ENCODE data around the gene PTPN20.
"Not testable (repeated sequence)": the region's sequence is repeated elsewhere in the genome, so short reads cannot be mapped to it uniquely, and the experiment has no call there.

PTPN20 gene, protein sequence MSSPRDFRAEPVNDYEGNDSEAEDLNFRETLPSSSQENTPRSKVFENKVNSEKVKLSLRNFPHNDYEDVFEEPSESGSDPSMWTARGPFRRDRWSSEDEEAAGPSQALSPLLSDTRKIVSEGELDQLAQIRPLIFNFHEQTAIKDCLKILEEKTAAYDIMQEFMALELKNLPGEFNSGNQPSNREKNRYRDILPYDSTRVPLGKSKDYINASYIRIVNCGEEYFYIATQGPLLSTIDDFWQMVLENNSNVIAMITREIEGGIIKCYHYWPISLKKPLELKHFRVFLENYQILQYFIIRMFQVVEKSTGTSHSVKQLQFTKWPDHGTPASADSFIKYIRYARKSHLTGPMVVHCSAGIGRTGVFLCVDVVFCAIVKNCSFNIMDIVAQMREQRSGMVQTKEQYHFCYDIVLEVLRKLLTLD

DNA sequence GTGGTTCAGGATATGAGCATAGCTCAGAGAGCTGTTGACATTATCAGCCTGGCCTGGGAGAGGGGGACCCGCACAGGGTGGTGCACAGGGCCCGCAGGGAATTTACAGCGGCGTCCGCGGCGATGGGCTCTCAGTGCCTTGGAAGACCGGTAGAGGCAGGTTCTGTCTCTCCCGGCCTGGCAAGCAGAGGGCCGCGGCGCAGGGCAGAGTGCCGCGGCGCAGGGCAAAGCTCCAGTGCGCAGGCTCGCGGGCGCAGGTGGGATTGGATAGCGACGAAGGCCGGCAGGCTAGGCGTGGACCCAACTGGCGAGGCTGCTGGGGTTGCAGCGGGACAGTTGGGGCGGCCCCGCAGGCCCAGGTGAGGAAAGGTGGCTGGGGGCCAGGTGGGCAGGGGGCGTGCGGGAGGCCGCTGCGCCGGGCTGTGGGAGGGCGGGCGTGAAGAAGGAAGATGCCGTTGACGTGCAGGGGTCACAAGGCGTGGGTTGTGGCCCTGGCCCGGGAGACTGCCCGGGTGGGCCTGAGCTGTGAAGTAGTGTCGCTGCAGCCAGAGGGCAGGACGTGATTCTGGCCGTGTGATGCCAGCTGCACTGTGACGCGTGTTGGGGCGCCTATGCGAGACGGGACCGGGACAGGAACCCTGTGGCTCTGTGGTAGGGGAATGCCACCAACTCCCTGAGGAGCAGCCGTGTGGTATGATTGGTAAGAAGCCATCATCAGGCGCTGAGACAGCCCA is at the start of gene PTPN20:
Gene PTPN20, plus strand, starts transcription at position 285 of the 733 bp plus-strand sequence. CDS start 21,072 bp downstream, outside the sequence.
- peak; percentile 13 for DNase-seq

DNA sequence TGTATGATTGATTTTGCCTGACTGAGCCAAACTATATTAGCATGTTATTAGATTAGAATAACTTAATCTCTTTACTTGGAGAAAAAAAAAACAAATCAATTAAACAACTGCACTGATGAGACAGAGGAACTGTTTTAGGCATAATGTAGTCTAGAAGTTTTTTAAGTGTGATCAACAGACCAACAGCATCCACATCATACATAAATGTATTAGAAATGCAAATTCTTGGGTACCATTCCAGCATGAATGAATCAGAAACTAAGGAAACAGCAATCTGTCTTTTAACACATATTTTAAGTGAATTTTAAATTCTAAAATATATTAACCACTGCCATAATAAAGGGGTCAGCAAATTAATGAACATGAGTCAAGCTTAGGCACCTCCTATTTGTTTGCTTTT is 41.5 kb upstream of the PTPN20 start:
- DNase-seq: not testable (repeated sequence)

- not testable (repeated sequence) for DNase-seq
These were observed 39.6 kb upstream of the PTPN20 start for GRCh38 chr10:46871583-46871982.

DNA sequence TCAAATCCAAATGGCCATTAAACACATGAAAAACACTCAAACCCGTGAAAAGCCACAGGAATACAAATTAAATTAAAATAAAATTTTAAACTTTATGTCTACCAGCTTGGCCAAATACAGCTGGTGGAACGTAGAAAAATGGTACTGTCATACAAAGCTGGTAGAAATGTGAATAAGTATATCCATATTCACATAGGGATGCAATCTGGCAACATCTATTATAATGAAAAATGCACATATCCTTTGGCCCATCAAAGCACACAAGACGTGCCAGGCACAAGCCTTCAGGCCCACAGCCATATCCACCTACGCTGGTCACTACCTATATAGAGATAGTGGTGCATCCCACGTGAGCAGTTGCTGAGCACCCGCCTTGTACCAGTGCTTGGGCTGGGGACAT is 35.9 kb upstream of the PTPN20 start:
- DNase-seq: not testable (repeated sequence)

DNA sequence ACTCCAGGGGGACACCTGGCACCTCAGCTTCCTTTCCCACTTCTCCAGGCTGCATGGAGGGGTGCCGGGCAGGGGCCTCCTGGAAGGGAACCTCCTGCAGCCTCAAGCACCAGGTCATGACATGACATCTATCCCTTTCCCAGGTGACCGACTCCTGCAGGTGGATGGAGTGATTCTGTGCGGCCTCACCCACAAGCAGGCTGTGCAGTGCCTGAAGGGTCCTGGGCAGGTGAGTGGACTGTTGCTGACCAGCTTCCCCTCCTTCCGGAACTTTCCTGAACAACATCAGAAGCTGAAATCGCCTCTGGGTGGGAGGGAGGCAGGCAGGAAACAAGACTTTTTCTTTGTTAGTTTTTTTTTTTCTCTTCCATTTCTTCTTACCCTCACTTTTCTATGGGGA is 34.5 kb upstream of the PTPN20 start:
- not testable (repeated sequence) for DNase-seq

- not testable (repeated sequence) for DNase-seq
These were observed 32.5 kb upstream of the PTPN20 start for GRCh38 chr10:46878761-46879160.

- DNase-seq: peak; percentile 54
These were observed 20.2 kb upstream of the PTPN20 start for GRCh38 chr10:46890813-46891611.

DNA sequence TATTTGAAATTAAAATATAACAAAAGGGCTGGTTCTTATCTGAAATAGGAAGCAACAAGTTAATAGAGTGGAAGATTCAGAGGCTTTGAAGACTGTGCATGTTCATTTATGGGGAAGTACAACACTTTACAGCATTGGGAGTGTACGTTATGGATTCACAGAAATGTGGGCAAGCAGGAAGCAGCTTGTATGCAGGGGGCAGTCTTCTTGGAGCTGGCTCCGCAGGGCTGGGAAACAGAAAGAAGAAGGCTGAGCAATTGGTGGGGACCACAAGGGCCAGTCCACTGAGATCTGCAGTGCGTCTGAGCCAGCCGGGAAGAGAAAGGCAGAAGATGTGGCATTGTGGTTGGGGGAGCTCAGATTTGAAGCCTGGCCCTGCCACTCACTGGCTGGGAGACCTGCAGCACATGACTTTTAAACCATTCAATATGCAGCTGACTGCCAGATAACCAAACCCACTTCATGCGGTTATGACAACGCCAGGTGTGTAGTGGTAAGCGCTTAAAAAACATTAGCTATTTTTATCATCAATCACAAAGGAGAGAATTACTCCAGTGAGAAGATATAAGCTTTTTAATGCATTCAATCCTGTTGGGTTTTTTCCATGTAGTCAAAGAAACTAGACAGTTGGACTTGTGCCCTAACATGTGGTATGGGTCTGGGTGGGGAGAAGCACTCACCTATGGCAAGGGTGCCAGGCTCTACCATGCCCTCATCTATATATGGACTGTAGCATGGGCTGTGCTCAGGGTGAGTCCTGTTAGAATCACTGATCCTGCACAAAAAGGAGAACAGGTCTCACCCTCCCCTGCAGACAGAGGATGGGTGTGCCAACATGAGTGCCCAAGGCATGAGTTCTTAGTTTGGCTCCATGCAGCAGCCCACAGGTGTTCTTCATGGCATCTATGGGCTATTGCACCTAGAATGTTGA is 14.2 kb upstream of the PTPN20 start:
- DNase-seq: not testable (repeated sequence)

DNA sequence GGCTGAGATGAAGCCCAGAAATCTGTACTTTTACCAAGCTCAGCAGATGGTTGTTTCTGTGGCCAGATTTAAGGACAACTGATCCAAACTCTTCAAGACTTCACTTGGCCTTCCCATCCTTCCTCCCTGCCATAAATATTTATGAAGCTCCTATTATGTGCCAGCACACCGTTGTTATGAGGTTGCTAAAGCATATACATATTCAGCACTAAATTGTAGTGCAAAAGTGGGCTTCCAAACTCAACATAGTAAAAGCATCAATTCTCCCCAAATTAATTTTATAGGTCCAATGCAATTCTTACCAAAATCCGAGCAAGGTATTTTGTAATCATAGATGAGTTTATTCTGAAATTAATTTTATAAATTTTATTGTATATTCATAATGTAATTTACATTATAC is 10.0 kb upstream of the PTPN20 start:
- DNase-seq: not testable (repeated sequence)

- DNase-seq: not testable (repeated sequence)
These were observed 7.4 kb upstream of the PTPN20 start for GRCh38 chr10:46903874-46904273.

DNA sequence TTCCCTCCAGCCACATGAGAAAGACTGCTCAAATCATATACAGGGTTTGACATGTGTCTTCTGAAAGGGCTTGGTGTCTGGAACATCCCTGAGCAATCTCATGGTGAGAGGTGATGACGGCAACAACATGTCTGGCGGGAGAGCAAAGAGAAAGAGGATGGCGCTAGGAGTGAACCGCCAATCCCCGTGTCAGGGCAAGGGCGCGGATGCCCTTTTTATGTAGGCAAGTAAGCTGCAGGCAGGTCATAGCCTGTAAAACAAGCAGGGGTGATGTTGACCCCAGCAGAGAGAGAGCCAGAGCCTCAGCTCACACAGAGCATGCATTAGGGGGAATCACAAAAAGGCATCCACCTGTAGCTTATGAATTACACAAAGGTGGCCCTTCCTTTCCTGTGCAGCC is 4.9 kb upstream of the PTPN20 start:
- not testable (repeated sequence) for DNase-seq

DNA sequence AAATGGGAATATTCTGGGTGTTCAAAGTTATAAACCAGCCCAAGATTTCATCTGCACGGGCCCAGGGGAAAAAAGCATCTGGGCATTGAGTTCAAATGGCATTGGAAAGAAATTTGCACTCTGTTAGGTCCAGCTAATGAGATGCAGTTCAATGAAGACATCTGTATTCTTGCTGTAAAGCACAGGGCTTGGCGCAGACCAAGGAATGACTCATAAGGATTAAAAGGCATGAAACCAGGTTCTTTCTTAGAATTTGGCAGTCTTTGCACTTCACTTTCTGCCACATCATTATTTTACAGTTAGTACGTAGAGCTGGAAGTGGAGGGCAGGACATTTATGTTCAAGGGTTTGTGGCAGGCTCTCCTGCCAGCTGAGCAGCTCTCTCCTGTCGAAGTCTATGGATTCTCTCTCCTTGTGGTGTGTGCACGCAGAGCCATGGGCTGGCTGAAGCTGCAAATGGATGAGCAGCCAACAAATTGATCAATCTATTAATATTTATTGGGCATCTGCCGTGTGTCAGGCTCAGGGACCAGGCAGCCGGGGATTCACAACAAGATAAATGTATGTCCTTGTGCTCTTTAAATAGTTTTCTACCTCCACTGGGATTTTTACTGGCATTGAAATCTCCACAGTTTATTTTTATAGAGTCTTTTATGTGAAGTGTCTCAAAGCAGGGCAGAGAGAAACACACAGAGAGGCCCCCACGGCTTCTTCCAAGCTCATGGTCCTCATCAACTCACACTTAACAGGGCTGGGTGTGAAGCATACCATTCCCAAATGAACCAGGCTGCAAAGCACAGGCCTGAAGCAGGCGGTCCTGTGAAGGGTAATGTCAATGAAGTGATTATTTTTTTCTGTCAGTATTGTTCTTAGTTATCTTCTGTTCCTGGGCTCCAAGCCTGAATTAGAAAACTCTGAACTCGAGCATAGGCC is 3.8 kb upstream of the PTPN20 start:
- DNase-seq: not testable (repeated sequence)

- not testable (repeated sequence) for DNase-seq
These were observed 11.3 kb downstream of the PTPN20 start for GRCh38 chr10:46922498-46922897.

DNA sequence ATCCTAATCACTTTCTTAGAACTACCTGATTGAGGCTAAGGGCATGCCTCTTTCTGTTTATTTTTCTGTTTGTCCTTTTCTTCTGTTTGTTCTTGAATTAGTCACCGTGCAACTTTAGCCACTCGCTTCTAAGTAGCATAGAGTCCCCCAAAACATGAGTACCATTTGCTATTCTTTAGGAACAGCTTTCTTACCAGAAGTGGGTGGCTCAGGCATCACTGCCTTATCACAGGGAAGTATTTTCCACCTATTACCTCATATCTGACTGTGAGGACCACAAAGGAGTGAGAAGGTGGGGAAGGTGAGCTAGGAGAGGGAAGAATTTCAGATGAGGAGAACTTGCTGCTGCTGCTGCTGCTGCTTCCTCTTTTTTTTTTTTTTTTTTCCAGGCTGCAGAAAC is 13.9 kb downstream of the PTPN20 start:
- not testable (repeated sequence) for DNase-seq

GRCh38 chr10:46925853-46926252 is 14.6 kb downstream of the PTPN20 start:
- not testable (repeated sequence) for DNase-seq

DNA sequence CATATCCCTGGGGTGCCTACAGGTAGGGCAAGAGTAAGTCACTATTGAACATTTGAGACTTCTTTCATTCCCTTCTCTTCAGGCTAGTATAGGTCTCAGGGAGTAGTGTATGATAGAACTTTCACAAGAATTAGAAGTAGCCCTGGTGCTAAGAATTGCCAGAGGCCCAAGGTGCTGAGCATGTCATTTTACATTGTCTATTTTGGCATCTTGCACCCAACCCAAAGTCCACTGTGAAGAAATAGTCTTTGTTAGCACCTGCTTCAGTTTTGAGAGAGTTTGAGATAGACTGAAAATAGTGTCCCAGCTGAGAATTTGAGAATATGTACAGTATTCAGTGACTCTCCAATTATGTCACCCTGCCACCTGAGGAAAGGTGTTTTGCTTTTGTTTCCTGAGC is 17.6 kb downstream of the PTPN20 start:
- DNase-seq: not testable (repeated sequence)

- DNase-seq: not testable (repeated sequence)
These were observed 21.2 kb downstream of the PTPN20 start for GRCh38 chr10:46932383-46932782.

DNA sequence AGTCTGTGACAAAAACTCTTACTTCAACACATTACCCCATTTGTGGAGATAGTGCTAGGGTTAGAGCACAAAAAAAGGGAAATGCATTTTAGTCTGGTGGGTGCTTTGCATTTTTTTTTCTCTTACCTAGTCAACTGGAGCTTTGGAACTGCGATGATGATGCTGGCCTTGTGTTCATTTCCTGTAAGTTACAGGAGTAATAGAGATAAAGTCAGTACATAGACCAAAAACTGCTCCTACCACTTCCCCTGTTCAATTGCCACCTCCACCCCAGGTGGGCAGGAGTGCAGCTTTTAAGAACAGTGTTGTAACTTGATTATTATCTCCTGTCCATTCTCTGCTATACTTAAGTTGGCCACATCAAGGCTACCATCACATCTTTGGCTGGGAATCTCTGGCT is 29.9 kb downstream of the PTPN20 start:
- DNase-seq: not testable (repeated sequence)

DNA sequence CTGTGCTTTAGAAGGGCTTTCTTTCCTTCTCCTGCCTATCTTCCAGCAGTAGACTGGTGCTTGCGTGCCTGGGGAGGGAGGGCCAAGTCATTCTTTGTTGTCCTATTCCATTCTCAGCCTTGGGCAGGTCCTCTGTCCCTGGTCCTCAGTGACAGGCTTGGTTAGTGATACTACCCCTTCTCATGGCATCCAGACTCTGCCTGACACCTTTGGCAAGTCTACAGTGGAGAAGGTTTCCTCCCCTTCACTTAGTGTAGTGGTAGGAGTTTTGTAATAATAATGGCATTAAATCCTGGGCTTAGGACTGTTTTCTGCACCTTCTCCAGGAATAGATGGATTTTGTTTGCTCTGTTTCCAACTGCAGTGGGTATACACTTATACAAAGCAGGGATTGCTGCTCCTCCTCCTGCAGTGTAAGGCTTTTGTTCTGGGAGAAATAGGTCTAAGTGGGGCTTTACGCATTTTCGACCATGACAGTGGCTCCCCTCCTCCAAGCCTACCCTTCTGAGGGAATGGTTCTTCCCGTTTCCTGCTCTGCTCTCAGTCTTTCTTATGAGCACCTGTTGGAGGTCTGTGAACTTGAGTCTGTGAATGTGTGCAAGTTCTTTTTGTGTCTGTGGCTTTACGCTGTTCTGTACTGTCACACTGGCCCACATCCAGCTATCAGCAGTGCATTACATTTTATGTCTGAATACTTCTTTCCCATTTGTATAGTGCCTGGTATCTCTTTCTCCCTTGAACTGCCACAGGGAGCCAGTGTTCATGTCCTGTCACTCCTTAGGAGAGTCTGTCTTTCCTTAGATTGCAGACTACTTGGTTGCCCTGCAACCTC is 37.7 kb downstream of the PTPN20 start:
- DNase-seq: not testable (repeated sequence)

DNA sequence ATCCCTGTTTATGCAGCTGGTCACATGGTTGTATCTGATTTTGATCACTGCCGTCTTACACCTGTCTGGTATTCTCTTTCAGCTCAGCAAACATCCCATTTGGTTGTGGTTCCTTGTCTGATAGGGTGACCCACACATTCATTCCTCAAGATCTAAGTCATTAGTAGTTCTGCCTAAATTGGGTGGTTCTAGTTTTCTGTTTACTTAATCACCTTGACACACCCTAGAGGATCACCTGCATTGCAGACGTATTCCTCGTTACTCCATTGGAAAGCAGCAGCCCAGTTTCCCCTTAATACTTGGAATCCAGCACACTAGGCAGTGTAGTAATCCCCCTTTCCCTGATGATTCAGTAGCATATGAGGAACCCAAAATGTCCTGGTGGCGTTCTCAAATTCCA is 41.3 kb downstream of the PTPN20 start:
- not testable (repeated sequence) for DNase-seq

All from activated CD4-positive, alpha-beta T cell treated with anti-CD3 and anti-CD28 coated beads for 48 hours (primary cell).